Medulla oblongata (tissue), 1 donor: Measurements from ENCODE around the gene NAV1.
A peak's percentile ranks its signal among the peaks of the same experiment; 100 is the strongest.

Source experiments
- DNase-seq: peaks from one replicate; pipeline ENCODE4 v3.0.0-alpha.2; 2015; ENCODE audit errors: extremely low spot score

The NAV1 gene

GRCh38 chr1:201525193-201525778, 13.6 kb upstream of the NAV1 start:
- no peak for DNase-seq

DNA sequence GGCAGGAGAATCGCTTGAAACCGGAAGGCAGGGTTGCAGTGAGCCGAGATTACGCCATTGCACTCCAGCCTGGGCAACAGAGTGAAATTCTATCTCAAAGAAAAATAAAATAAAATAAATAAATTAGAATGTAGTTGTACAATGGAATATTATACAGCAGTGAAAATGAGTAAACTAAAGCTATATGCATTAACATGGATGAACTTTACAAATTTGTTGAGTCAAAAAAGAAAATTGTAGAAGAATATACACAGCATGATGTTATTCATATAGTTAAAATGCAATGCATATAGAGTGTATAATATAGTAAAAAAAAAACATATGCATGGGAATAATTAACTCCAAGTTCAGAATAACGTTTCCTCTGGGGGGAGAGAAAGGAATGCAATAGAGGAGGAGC, 11.0 kb upstream of the NAV1 start:
- DNase-seq = no peak

DNA sequence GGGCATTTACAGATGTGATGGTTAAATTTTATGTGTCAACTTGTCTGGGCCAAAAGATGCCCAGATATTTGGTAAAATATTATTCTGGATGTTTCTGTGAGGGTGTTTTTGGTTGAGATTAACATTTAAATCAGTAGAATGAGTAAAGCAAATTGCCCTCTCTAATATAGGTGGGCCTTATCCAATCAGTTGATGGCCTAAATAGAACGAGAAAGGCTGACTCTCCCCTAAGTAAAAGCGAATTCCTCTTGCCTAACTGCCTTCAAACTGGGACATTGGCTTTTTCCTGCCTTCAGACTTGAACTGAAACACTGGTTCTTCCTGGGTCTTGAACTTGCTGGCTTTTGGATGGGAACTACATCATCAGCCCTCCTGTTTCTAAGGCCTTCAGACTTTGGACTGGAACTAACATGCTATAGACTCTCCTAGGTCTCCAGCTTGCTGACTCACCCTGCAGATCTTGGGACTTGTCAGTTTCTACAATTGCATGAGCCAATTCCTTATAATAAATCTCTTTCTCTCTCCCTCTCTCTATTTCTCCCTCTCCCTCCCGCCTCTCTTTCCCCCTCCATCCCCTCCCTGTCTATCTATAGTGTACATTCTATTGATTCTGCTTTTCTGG, 10.2 kb upstream of the NAV1 start:
- DNase-seq = no peak

DNA sequence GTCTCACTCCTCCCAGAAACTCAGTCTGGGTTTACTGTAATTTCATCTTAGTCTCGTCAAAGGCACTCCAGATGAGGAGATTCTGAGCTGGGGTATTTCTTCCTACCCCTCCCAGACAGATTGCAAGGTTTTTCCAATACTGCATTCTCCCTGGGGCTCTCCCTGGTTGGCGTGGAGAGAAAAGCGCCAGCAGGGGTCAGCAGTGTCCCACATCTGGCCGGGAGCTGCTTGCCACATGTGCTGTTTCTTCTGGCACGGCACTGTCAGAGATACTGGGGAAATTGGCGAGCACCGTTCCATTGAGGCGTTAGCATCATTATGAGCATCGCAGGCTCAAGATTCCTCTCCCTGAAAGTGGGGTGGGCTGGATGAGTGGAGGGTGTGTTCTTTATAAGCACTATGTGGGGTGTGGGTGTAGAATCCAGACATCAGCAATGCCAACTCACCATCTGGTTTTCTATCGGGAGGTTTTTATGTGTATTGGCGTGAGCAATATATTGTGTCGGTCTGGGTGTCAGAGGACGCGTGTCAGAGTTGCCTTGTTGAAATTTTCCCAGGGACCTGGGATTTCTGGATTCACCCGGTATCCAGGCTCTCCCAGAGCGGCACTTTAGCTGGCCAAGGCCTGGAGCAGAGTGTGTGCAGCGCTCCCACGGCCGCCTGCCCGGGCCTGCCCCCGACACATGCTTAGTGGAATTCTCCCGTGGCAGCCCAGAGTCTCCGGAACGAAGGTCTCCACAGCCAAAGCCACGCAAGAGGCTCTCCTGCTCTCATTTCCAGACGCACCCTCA, 8.0 kb upstream of the NAV1 start:
- peak; percentile 92 for DNase-seq

- no peak for DNase-seq
These were observed 7.1 kb upstream of the NAV1 start for GRCh38 chr1:201531551-201532425.

- DNase-seq = no peak
These were observed 5.1 kb upstream of the NAV1 start for GRCh38 chr1:201533836-201534235.

- DNase-seq = no peak
These were observed 3.6 kb upstream of the NAV1 start for GRCh38 chr1:201535046-201535918.

GRCh38 chr1:201535919-201536245, 3.0 kb upstream of the NAV1 start:
- no peak for DNase-seq

DNA sequence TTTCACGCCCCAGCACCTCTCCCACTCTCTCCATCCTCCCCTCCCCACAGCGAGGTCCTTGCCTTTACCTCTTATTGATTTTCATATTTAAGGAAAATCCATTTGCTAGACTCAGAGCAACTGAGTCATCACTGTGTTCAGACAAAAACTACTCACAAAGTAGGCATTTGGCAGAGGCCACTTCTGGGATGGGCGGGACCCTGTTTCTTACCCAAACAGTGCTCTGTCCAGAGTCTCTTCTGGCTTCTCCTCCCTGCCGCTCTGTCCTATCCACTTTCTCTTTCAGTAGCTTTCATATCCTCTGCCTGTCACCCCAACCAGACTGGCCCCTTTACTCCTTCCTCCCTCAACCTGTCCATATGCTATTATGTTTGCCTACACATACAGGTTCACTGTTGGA, 2.4 kb upstream of the NAV1 start:
- no peak for DNase-seq

DNA sequence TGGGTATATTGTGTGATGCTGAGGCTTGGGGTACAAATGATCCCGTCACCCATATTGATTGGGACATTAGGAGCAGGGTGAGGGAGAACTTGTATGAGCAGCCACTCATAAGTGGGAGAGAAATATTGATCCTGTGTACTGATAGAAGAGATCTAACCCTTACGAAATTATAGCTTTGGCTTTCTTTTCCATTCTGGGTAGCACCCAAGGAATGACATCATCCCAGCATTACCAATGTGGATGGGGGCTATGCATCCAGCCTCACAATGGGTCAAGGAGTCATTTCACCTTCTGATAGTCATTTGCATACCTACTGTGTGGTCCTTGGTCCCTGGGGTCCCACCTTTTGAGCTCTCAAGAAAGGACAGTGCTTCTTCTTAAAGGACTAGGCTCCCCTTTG, 1.9 kb upstream of the NAV1 start:
- DNase-seq = no peak

GRCh38 chr1:201537467-201537866, 1.5 kb upstream of the NAV1 start:
- no peak for DNase-seq

GRCh38 chr1:201537891-201538611, 876 bp upstream of the NAV1 start:
- DNase-seq = no peak

GRCh38 chr1:201539561-201540431, 869 bp downstream of the NAV1 start:
- peak; percentile 94 for DNase-seq

- no peak for DNase-seq
These were observed 2.2 kb downstream of the NAV1 start for GRCh38 chr1:201540846-201541735.

DNA sequence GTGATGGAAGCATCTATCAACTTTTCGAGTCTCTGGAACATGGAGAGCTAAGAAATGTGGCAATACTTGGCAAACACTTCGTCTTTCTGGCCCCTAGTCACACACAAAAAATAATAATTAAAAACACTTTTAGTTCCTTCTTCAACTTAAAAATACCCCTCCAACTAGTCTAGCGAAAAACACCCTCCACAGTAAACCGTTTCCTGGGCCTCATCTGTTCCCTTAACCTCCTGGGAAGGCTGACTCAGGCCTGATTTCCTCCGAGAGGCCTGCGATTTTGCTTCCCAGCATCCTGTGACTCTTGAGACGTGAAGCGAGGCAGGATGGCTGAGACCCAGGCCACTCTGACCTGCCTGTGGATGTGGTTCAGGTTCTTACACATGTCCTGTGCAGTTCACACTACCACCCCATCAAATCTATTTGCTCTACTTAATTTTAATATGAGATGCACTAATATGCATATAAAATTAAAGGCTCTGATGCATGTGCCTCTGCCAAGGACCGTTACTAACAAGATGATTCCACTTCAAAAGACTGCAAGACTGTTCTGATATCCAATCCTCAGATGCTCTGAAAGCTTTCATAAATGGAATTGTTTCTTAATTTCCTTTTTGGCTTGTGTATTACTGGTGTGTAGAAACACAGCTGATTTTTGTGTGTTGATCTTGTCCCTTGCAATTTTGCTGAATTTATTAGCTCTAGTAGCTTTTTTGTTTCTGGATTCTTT, 3.5 kb downstream of the NAV1 start:
- no peak for DNase-seq

- DNase-seq = no peak
These were observed 5.1 kb downstream of the NAV1 start for GRCh38 chr1:201543871-201544642.

GRCh38 chr1:201544710-201545109, 5.8 kb downstream of the NAV1 start:
- DNase-seq = no peak
